Stimulated activated CD4-positive, alpha-beta T cell treated with anti-CD3 and anti-CD28 coated beads, Interleukin-4, amount 100 ng/mL, for 48 hours (primary cell): ENCODE data around the gene C17orf78.
A peak's percentile ranks its signal among the peaks of the same experiment; 100 is the strongest.
"Not testable (repeated sequence)": the region's sequence is repeated elsewhere in the genome, so short reads cannot be mapped to it uniquely, and the experiment has no call there.

Source experiments
- DNase-seq, 2 donors: peaks; one replicate each; pipeline ENCODE4 v3.0.0-alpha.2; 2020; ENCODE audit warnings: low read depth in 2 of 2

C17orf78 gene

DNA sequence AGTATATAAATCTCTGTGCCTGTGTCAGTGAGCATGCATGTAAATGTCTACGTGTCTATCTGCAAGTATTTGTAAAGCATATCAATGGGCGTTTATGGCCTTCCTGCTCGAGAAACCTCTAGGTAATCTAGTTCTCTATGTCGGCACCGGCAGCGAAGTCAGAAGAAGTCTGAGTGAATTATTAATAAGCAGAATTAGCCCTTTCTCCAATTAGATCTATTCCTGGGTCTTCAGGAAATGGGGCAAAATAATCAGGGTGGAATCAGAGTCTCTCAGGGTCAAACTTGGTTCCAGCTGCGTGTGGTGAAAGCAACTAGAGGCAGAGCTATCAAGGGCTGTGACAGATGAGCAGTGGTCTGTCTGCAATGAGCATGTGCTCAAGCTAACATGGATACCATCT, at the start of gene C17orf78:
TSS of gene C17orf78 (plus strand) at position 280 of the 400 bp plus-strand sequence. CDS start at position 388, 108 bp downstream.
- DNase-seq, result no peak

GRCh38 chr17:37327341-37328090, 48.3 kb upstream of the C17orf78 start:
- no peak for DNase-seq

GRCh38 chr17:37338847-37339246, 36.9 kb upstream of the C17orf78 start:
- no peak for DNase-seq

DNA sequence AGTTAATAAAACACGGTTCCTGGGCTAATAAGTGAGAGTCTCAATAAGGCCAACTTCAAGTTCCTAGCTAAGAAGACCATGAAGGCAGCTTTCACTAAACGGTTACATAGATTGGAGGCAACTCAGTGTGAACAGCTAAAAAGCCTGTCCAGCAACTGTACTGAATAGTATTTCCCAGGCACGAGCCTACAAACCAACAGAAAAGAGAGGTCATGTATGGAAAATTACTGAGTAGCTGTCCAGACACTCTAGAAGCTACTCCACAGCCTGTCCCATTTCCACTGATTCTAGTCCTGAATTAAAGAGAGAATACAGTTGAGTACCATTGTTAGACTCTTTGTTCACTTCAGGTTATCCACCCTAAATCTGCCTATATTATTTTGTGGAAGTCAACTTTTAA, 36.5 kb upstream of the C17orf78 start:
- no peak for DNase-seq

- no peak for DNase-seq
These were observed 35.0 kb upstream of the C17orf78 start for GRCh38 chr17:37340804-37341203.

- no peak for DNase-seq
These were observed 33.2 kb upstream of the C17orf78 start for GRCh38 chr17:37342589-37342988.

DNA sequence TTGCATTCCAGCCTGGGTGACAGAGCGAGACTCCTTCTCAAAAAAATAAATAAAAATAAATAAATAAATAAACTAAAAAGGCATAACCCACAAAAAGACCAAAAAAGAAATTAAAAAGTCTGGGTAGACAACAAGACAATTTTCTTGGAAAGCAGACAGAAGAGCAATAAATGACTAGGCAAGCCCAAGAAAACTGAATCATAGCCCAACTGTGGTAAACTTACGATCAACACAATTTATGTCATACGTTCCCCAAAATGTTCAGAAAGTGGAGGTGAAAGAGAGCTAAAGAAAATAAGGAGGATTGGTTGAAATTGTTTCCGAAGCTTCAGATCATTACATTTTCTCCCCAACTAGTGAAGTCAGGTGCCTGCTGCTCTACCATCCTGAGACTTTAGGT, 31.3 kb upstream of the C17orf78 start:
- DNase-seq, result no peak

DNA sequence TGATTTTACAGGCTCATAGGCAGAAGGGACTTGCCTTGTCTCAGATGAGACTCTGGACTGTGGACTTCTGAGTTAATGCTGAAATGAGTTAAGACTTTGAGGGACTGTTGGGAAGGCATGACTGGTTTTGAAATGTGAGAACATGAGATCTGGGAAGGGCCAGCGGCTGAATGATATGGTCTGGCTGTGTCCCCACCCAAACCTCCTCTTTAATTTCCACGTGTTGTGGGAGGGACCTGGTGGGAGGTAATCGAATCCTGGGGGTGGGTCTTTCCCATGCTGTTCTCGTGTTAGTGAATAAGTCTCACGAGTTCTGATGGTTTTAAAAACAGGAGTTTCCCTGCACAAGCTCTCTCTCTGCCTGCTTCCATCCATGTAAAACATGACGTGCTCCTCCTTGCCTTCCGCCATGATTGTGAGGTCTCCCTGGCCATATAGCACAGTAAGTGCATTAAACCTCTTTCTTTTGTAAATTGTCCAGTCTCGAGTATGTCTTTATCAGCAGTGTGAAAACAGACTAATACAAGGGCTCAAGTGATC, 28.9 kb upstream of the C17orf78 start:
- not testable (repeated sequence) for DNase-seq

DNA sequence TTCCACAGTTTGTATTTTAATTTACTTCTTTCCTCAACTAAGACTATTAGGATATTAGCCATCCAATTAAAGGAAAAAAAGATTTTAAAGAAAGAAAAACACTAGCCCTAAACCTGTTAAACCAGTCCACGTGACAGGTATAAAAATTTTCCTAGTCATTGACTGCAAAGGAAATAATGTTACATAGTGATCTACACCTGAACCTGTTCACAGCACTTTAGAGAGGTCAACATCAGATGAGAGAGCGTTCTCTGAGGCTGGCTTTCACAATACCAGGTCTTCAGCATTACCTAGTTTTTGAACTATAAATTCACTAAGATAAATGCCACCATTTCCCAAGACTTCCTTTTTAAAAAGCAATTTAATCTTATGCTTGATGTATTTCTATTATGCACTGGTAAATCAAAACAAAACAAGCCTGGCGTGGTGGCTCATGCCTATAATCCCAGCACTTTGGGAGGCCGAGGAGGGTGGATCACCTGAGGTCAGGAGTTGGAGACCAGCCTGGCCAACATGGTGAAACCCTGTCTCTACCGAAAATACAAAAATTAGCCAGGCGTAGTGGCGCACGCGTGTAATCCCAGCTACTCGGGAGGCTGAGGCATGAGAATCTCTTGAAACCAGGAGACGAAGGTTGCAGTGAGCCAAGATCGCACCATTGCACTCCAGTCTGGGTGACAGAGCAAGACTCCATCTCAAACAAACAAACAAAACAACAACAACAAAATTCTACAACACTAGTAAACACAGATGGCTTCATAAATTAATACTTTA, 18.8 kb upstream of the C17orf78 start:
- not testable (repeated sequence) for DNase-seq

DNA sequence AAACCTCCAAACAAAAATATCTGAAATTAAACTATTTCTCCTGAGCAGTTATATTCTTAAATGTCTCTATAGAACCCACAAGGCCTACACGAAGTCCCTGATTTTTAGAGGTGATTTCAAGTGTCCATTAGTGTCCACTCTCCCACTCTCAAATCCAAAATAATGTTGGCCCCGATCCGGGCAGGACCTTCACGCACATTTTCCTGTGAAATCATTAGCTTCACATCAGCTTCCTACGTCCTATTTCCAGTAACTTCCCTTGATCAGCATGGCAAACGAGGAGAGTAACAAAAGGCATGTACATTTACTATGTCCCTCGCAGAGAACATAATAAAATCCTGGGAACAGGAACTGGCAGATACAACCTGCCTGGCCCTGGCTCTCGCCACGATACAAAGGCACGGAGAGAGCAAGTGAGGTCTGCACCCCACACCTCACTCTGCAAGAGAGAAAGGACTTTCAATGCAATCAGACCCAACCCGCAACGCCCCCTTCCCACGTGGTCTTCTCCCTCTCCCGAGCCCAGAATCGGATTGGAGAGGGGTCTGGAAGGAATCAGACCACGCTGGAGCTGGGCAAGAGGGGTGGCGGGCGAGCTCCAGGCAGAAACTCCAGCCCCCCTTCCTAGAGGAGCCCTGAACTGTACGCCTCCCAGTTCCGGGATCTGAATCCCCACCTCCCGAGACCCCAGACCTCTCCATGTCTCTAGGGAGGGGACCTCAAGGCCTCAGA, 17.5 kb upstream of the C17orf78 start:
- peak; percentile 21 to 30 for DNase-seq

GRCh38 chr17:37358830-37359681, 16.7 kb upstream of the C17orf78 start:
- DNase-seq, result peak; percentile 85 to 91

- DNase-seq, result no peak
These were observed 16.1 kb upstream of the C17orf78 start for GRCh38 chr17:37359682-37360188.

DNA sequence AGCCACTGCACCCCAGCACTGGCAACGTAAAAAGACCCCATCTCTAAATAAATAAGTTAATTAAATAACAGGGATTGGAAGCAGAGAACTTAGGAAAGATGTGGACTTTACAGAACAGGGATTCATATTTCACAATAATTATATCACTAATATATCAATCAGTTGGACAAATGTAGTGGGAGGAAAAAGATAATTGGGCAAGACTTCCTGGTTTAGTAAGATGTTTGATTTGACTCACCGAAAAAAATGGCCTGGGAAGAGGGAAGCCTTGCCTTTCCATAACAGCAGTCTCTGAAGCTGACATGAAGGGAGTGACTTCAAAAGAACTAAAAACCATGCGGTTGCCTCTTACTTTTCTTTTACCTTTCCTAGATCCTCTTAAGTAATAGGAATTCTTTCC, 15.2 kb upstream of the C17orf78 start:
- DNase-seq, result no peak

- no peak for DNase-seq
These were observed 14.2 kb upstream of the C17orf78 start for GRCh38 chr17:37361543-37361942.

- DNase-seq, result no peak
These were observed 10.2 kb upstream of the C17orf78 start for GRCh38 chr17:37365589-37365988.

GRCh38 chr17:37368577-37368976, 7.2 kb upstream of the C17orf78 start:
- DNase-seq, result no peak

GRCh38 chr17:37373530-37374159, 2.1 kb upstream of the C17orf78 start:
- peak; percentile 35 to 50 for DNase-seq

- no peak for DNase-seq
These were observed 6.3 kb downstream of the C17orf78 start for GRCh38 chr17:37382056-37382455.

DNA sequence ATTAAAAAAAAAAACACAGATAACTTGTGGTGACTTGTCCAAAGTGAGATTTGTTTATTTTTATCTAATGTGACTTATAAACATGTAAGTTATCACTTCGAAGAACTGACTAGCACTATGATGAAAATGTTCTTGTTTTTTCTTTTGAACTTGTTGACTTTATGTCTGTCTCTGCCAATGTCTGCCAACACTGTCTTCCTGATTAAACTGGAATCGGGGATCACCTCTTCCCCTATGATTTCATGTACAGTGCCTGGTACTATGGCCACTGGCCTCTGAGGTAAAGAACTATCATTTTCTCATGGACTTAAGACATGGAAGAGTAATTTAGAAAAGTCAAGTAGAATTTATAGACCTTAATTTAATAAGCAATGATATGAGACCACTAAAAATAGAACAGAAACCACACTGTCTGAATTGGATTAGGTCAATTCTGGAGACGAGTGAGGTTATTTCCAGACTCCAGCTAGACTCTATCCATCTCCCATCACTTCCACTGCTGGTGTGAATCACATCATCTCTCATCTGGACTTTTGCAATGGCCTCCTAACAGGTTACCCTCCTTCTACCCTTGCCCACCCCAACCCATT, 8.9 kb downstream of the C17orf78 start:
- DNase-seq, result no peak

GRCh38 chr17:37385474-37385990, 9.7 kb downstream of the C17orf78 start:
- no peak for DNase-seq
